Left colon (tissue), 2 donors: Measurements from ENCODE around the gene CDK13. TPM values are rescaled to one million over a fixed set of nuclear protein-coding genes. Genes with fewer than 3 reads are reported as not detected.
"Not testable (repeated sequence)": the region's sequence is repeated elsewhere in the genome, so short reads cannot be mapped to it uniquely, and the experiment has no call there.

ENCODE experiments used
- ATAC-seq: fragments of 200-7000 bp; cut with Tn5 transposase; one replicate; pipeline ENCODE4 v1.9.1; 2020; ENCODE audit warnings: mild to moderate bottlenecking, moderate library complexity
- DNase-seq, 2 donors: peaks; one replicate each; pipeline ENCODE4 v3.0.0-alpha.2; 2020
- intact Hi-C, 2 donors: fragments of 100-400 bp; cut with DNase I in 1 of 2; cut with micrococcal nuclease in 1 of 2; formaldehyde crosslinking; loops; one replicate each; pipeline versions ENCODE4 v1.11.2 to v1.14.0; 2022; cut with DNase I, micrococcal nuclease
- long read RNA-seq: library from polyadenylated mRNA; unstranded; transcript quantifications from one replicate; pipeline ENCODE4 v2.0.0, GENCODE V29; 2021
- total RNA-seq, 2 donors: library from RNA; stranded (reverse); fragmentation: NEBNext Ultra II Directional; extraction: Animal tissue kit (Norgen Biotek cat#: 25700); gene quantifications; one replicate each; pipeline ENCODE4 v1.2.1, GENCODE V29; 2021
- donor health status: DM: no; HTN: no; CAD: no.
- donor health status: DM: yes; HTN: yes; CAD: no.

CDK13 gene
- total RNA-seq = 10 to 100 TPM; 48.9 to 50.9 TPM
- long read RNA-seq, full-length matches to known transcripts = 15 of 33 reads
- long read RNA-seq, partial matches to known transcripts = 11 of 33 reads
- long read RNA-seq, other reads (novel, unspliced or antisense) = 7 of 33 reads

GRCh38 chr7:39949971-39950472, at the start of gene CDK13:
Gene CDK13 (plus strand): TSS chr7:39950256. CDS start chr7:39950642, 386 bp downstream.
- peak; percentile 80 to 85 for DNase-seq
- intact Hi-C loops = no loop called here
- ATAC-seq = peak; percentile 52

DNA sequence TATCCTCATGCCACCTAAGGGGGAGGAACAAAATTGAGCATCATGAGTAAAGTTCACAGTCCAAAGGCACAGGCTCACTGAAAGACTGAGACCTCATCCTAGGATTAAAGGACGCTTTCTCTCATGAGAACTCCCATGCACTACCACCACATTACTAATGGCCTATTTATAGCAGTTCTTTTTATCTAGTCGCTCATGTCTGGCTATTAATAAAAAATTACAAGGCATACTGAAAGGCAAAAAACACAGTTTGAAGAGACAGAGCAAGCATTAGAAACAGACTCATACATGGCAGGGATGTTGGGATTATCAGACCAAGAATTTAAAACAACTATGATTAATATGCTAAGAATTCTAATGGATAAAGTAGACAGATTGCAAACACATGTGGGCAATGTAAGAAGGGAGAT, 46.0 kb upstream of the CDK13 start:
- DNase-seq (no peak), ATAC-seq (no peak)
- intact Hi-C loops = no loop called here

GRCh38 chr7:39908141-39908540, 41.9 kb upstream of the CDK13 start:
- ATAC-seq (no peak), DNase-seq (no peak)
- intact Hi-C loops = no loop called here

- intact Hi-C loops = no loop called here
- ATAC-seq = no peak
- no peak for DNase-seq
Measured at GRCh38 chr7:39908973-39909372, 41.1 kb upstream of the CDK13 start.

- intact Hi-C loops = no loop called here
- DNase-seq = no peak
- ATAC-seq = no peak
Measured at GRCh38 chr7:39909526-39909925, 40.5 kb upstream of the CDK13 start.

DNA sequence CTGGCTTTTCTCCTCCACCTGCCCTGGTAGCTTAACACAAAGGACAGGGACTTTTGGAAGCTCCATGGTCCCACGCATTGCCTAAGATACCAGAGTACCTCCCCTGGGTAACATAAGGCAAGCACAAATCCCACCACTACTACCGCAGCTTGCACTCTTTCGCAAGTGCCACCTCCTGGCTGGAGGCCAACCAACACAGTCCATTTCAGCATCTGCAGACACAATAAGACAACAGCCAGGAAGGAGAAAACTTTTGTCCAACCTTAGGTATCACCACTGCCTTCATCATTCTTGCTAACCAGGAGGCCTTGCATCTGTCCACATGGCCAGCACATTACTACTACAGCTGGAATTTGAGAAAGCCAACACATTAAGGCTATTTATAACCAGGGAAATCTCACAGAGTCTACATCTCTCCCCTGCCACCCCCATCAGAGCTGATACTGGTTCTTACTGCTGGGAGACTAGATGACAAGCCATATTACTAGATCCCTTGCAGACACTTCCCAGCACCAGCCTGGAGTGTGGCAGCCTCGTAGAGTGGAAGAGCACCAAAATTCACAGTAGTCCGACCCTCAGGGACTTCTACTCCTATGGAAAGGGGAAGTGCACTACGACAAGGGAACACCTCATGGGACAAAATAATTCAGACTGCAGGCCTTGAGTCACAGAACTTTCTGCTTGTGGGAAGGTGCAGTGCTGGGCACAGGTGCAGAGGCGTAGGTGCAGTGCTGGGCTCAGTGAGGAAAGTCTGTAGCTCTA, 39.8 kb upstream of the CDK13 start:
- DNase-seq (no peak), ATAC-seq (no peak)
- intact Hi-C loops = no loop called here

DNA sequence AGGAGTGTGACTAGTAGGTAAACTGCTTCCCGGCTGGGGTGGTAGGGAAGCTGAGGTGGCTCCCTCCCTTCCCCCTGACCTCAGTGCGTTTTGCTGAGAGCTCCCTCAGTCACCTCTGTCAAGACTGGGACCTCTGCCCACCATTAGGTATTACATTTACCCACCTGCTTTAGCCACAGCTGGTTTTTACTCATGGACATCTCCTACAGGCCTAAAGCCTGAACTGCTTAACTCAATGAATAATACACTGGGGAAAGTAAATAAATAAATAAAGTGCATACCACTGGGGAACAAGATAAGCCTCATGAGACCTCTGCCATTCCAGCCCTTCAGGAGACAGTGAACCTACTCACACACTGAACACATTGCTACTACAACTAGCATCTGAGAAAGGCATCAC, 38.9 kb upstream of the CDK13 start:
- no peak for DNase-seq
- no peak for ATAC-seq
- intact Hi-C loops = no loop called here

- ATAC-seq, DNase-seq, intact Hi-C loops: not testable (repeated sequence)
Measured at GRCh38 chr7:39915847-39916246, 34.2 kb upstream of the CDK13 start.

DNA sequence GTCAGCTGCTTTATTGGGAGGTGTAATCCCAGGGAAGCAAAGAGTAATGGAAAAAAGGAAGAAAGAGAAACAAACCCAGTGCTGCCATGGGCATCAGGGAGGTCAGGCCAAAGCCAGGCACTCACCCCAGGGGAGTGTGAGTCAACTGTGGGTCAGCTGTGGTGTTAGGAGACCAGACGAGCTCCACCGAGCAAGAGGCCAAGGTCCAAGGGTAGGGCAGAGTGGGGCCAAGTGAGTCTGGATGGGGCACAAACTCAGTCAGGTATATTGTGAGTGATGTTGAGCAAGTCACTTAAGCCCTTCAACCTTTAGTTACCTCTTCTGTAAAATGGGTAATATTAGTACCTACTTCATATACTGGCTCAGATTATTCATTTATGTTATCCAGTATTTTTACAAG, 30.4 kb upstream of the CDK13 start:
- intact Hi-C loops = no loop called here
- ATAC-seq = no peak
- DNase-seq = no peak

DNA sequence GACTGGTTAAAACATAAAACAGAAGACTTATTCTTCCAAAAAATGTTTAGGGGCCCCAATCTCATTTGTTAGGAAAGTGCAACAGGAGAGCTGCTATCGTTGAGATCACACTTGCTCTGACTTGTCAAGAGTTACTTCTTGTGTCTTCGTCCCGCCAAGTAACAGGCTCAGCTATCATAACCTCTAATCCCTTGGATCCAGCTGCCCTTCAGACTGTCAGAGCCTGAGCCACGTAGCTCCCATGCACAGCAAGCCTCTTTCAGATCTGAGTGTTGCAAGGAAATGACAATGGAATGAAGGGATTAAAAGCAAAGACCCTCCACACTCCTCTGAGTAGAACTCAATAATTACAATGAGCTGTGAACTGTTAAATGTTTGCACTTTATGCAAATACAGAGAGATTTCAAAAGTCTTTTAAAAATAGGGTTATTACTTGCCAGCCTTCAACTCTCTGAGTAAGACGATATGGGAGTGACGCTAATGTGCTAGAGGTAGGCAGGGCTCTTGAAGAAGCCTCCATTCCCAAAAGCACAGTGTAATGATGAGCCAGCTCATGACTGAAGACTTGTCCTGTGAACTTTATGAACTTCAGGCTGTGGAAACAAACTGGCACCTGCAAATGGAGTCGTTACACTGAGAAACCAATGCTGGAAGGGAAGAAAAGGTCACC, 28.4 kb upstream of the CDK13 start:
- ATAC-seq = no peak
- intact Hi-C loops = no loop called here
- DNase-seq = no peak

DNA sequence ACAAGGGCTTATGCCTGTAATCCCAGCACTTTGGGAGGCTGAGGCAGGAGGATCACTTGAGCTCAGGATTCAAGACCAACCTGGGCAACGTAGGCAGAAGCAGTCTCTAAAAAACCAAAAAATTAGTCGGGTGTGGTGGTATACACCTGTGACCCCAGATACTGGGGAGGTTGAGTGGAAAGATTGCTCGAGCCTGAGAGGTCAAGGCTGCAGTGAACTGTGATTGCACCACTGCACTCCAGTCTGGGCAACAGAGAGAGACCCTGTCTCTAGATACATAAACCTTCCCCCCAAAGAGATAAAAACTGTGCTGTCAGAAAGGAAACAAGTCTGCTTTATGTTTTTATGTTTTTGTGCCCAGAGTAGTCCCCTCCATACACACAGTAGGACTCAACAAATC, 27.5 kb upstream of the CDK13 start:
- intact Hi-C loops = no loop called here
- no peak for ATAC-seq
- DNase-seq = no peak

DNA sequence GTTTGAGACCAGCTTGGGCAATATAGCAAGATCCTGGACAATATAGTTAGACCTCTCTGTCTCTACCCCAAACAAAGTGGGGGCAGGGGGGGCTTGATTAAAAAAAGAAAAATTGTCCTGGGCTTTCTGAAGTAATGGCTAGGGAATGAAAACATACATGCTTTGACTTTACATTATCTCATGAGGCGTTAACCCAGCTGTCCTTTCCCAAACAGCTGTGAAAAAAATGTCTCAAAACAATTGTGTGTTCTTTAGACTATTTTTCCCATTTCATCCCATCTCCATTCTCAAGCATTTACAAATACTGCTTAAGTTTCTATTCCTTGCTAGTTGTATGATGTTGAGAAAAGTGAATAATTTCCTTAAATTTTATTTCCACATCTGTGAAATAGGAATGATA, 27.0 kb upstream of the CDK13 start:
- ATAC-seq = no peak
- intact Hi-C loops = no loop called here
- no peak for DNase-seq

GRCh38 chr7:39924122-39924521, 25.9 kb upstream of the CDK13 start:
- intact Hi-C loops = no loop called here
- no peak for DNase-seq
- no peak for ATAC-seq

GRCh38 chr7:39926111-39926510, 23.9 kb upstream of the CDK13 start:
- ATAC-seq = no peak
- intact Hi-C loops = no loop called here
- DNase-seq = no peak

GRCh38 chr7:39927018-39927417, 23.0 kb upstream of the CDK13 start:
- ATAC-seq (no peak), DNase-seq (no peak)
- intact Hi-C loops = no loop called here

DNA sequence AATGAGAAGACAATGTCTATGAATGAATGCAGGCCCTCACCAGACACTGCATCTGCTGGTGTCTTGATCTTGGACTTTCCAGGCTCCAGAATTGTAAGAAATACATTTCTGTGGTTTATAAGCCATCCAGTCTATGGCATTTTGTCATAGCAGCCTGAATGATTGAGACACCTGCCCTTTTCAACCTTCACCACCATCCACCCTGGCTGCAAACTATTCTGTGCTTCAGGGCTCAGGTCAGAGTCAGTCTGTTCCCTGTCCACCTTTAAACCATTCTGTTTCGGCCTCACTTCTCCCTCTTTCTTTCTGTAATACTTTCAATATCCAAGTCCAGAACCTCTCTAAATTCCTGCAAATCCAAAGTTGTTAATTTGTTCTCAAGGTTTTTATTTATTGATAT, 15.9 kb upstream of the CDK13 start:
- no peak for ATAC-seq
- no peak for DNase-seq
- intact Hi-C loops = no loop called here

DNA sequence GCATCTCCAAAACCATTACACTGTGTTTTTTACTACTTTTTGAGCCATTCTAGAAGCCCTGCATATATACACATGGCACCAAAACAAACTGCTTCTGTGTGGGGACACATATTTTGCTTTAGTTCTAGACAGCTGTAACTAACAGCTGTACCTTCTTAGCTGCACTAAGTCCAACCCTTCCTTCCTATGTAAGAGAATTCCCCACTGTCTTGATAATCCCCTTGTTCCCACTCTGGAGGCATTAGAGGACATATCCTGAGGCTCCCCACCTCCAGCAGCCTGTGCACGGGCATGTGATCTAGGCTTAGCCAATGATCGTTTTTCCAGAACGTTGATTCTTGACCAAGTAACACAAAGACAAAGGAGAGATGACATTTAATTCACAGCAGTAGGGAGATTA, 13.3 kb upstream of the CDK13 start:
- no peak for DNase-seq
- intact Hi-C loops = no loop called here
- no peak for ATAC-seq

DNA sequence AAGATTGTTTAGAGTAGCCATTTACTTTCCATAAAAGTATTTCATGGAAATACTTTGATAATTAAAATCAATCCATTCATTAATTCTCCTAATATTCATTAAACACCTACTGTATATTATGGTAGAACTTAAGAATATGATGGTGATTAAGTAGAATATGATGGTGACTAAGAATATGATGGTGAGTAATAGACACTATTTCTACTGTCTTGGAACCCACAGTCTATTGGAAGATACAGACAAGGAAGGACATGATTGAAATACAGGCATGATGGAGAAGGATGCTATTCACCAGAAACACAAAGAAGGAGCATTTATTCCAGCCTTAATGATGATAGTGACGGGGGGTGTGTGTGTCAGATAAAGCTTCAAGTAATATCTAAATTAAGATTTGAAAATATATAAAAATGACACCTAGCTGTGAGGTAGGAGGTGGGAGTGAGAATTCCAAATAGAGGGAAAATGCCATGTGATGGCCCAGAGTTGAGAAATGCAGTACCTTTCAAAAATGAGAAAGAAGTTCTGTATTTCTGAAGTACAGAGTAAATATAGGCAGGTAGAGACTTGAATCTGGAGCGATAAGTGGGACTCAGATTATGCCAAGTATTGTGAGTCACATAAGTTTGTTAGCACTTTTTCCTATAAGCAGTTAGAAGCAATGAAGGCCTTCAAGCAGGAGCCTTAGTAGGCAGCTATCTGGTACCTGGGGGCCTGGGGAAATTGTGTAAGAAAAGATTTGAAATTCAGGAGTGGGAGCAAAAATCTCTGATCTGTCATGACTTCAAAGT, 12.5 kb upstream of the CDK13 start:
- no peak for ATAC-seq
- DNase-seq = no peak
- intact Hi-C loops = no loop called here

DNA sequence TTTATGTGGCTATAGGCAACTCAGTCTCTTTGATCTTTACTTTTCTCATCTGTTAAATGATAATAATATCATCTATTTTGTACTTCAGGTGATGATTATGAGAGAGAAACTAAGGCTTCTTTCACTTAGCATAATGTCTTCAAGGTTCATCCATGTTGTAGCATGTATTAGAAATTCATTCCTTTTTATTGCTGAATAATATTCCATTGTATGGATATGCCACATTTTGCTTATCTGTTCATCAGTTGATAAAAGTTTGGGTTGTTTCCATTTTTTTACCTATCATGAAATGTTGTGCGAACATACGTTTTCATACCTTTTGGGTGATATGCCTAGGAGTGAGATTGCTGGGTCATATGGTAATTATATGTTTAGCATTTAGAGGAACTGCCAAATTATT, 7.2 kb upstream of the CDK13 start:
- ATAC-seq = no peak
- intact Hi-C loops = no loop called here
- no peak for DNase-seq

GRCh38 chr7:39946693-39947092, 3.4 kb upstream of the CDK13 start:
- DNase-seq = no peak
- ATAC-seq = no peak
- intact Hi-C loops = no loop called here
